HG02885 (cell line): ENCODE measurements around the gene LY6G6D.
"Not testable (repeated sequence)": the region's sequence is repeated elsewhere in the genome, so short reads cannot be mapped to it uniquely, and the experiment has no call there.

ENCODE experiments used
- ATAC-seq: cut with Tn5 transposase; IDR thresholded peaks from one replicate; pipeline ENCODE4 v1.9.1; 2021; ENCODE audit warnings: mild to moderate bottlenecking; ENCODE audit not compliant: unreplicated experiment, poor library complexity

LY6G6D gene

GRCh38 chr6:31691564-31692108, 23.5 kb upstream of the LY6G6D start:
- no peak for ATAC-seq

GRCh38 chr6:31692353-31692752, 22.8 kb upstream of the LY6G6D start:
- ATAC-seq: no peak

GRCh38 chr6:31692886-31693285, 22.3 kb upstream of the LY6G6D start:
- ATAC-seq: no peak

- ATAC-seq: no peak
These were observed 21.6 kb upstream of the LY6G6D start for GRCh38 chr6:31693535-31693934.

- ATAC-seq: no peak
These were observed 17.6 kb upstream of the LY6G6D start for GRCh38 chr6:31697555-31697954.

GRCh38 chr6:31700740-31701401, 14.3 kb upstream of the LY6G6D start:
- ATAC-seq: no peak

GRCh38 chr6:31701666-31702404, 13.3 kb upstream of the LY6G6D start:
- ATAC-seq: no peak

- ATAC-seq: no peak
These were observed 12.7 kb upstream of the LY6G6D start for GRCh38 chr6:31702405-31702818.

- ATAC-seq: peak; percentile 93
These were observed 12.1 kb upstream of the LY6G6D start, which contains the start of gene ABHD16A for GRCh38 chr6:31702819-31703716. TSS of gene ABHD16A (minus strand) at chr6:31703324. CDS start at chr6:31703281, 43 bp downstream.

GRCh38 chr6:31705931-31706330, 9.2 kb upstream of the LY6G6D start:
- no peak for ATAC-seq

GRCh38 chr6:31706599-31706998, 8.5 kb upstream of the LY6G6D start, which contains the start of gene LY6G6F:
TSS of gene LY6G6F (plus strand) at chr6:31706866. CDS start at chr6:31706907, 41 bp downstream.
- no peak for ATAC-seq

- ATAC-seq: no peak
These were observed 7.4 kb upstream of the LY6G6D start for GRCh38 chr6:31707701-31708100.

GRCh38 chr6:31708224-31708623, 6.9 kb upstream of the LY6G6D start:
- ATAC-seq: no peak

- not testable (repeated sequence) for ATAC-seq
These were observed 6.0 kb upstream of the LY6G6D start for GRCh38 chr6:31709157-31709556.

GRCh38 chr6:31710523-31711219, 4.5 kb upstream of the LY6G6D start:
- no peak for ATAC-seq

GRCh38 chr6:31711233-31711632, 3.9 kb upstream of the LY6G6D start:
- no peak for ATAC-seq

- no peak for ATAC-seq
These were observed 2.9 kb upstream of the LY6G6D start for GRCh38 chr6:31712296-31712695.

GRCh38 chr6:31713465-31713864, 1.7 kb upstream of the LY6G6D start:
- no peak for ATAC-seq

- ATAC-seq: no peak
These were observed 1.0 kb upstream of the LY6G6D start for GRCh38 chr6:31713991-31714684.
